Activated B cell treated with CpG ODN at 0.5 μM for 24 hours (primary cell): ENCODE results near the gene LRCH1. TPM values are rescaled to one million over a fixed set of nuclear protein-coding genes. Genes with fewer than 3 reads are reported as not detected.

Experiments
- ATAC-seq: fragments of 200-7000 bp; cut with Tn5 transposase; one replicate; pipeline ENCODE4 v1.10.0; 2021; ENCODE audit warnings: low read depth, mild to moderate bottlenecking, moderate library complexity
- CTCF ChIA-PET: fragments of 350-600 bp; sonication (Branson Sonifier 250); formaldehyde crosslinking; loops from one replicate; lab custom pipeline; 2021; ENCODE audit warnings: antibody characterized with exemption; lab: Charles Lee
- POLR2A ChIA-PET: fragments of 350-600 bp; sonication (Branson Sonifier 250); formaldehyde crosslinking; loops from one replicate; lab custom pipeline; 2021; ENCODE audit warnings: antibody characterized with exemption; lab: Charles Lee
- DNase-seq: peaks from one replicate; pipeline ENCODE4 v3.0.0; 2022
- H3K27ac Mint-ChIP-seq: one replicate; pipeline ENCODE4 v1.8.0; 2020; ENCODE audit warnings: mixed read lengths
- H3K27me3 Mint-ChIP-seq: one replicate; pipeline ENCODE4 v1.8.0; 2021; ENCODE audit warnings: mixed read lengths
- H3K36me3 Mint-ChIP-seq: one replicate; pipeline ENCODE4 v1.8.0; 2021; ENCODE audit warnings: low read depth, mixed read lengths
- H3K4me1 Mint-ChIP-seq: one replicate; pipeline ENCODE4 v1.8.0; 2021; ENCODE audit warnings: mixed read lengths
- H3K4me3 Mint-ChIP-seq: one replicate; pipeline ENCODE4 v1.8.0; 2020; ENCODE audit warnings: mild to moderate bottlenecking, mixed read lengths
- H3K9me3 Mint-ChIP-seq: one replicate; pipeline ENCODE4 v1.8.0; 2020; ENCODE audit warnings: mixed read lengths
- CTCF ChIP-seq: fragments of 200-600 bp; IDR thresholded peaks from one replicate; pipeline ENCODE4 v1.8.0; 2022; ENCODE audit warnings: antibody characterized with exemption, mild to moderate bottlenecking
- intact Hi-C: fragments of 100-400 bp; cut with micrococcal nuclease; formaldehyde crosslinking; loops from one replicate; pipeline ENCODE4 v1.15.1; 2024
- total RNA-seq: library from RNA; stranded (reverse); gene quantifications from 2 replicates; pipeline ENCODE4 v1.2.3, GENCODE V29; 2022

Gene LRCH1
- total RNA-seq, 1 donor from 2014 or later, result 46.3 TPM

GRCh38 chr13:46595136-46595884 lies 42.3 kb downstream of the LRCH1 start:
- ATAC-seq (peak; percentile 74), DNase-seq (no peak)
- peak overlapping the region; percentile 60 for H3K4me3 Mint-ChIP-seq
- H3K27me3 Mint-ChIP-seq, result no peaks in the 10 kb centered on the region
- ChIA-PET CTCF (interaction anchor here (0.9 to 4.4 kb wide), 5 partner anchors 9 to 43 kb away, joined by 3 to 23 read pairs (median 3); partner anchors contain the start of gene LRCH1), POLR2A (interaction anchor here (0.6 to 6.4 kb wide), 14 partner anchors 9 to 205 kb away, joined by 3 to 45 read pairs (median 4); partner anchors contain the start of gene LRCH1)
- intact Hi-C loops, result loop anchor here (1.0 to 5.0 kb wide), 6 partner anchors 10 to 413 kb away; partner anchors contain the start of genes LCP1 and LRCH1
- H3K36me3 Mint-ChIP-seq, result no peaks in the 10 kb centered on the region
- H3K9me3 Mint-ChIP-seq, result no peaks in the 10 kb centered on the region
- no peak for TF ChIP-seq CTCF
- H3K27ac Mint-ChIP-seq, result peak overlapping the region; percentile 86
- peaks cover 95% of the 10 kb centered on the region for H3K4me1 Mint-ChIP-seq

GRCh38 chr13:46595885-46596275 lies 42.9 kb downstream of the LRCH1 start:
- TF ChIP-seq CTCF, result no peak
- POLR2A ChIA-PET, result interaction anchor here (0.6 to 6.4 kb wide), 12 partner anchors 8 to 205 kb away, joined by 3 to 45 read pairs (median 6); partner anchors contain the start of gene LRCH1

GRCh38 chr13:46596466-46596865 lies 43.5 kb downstream of the LRCH1 start:
- DNase-seq, result no peak
- CTCF ChIA-PET, result interaction anchor here (1.0 to 4.4 kb wide), 4 partner anchors 8 to 44 kb away, joined by 3 to 23 read pairs (median 3); partner anchors contain the start of gene LRCH1
- no peak for ATAC-seq
- no peaks in the 10 kb centered on the region for H3K27me3 Mint-ChIP-seq
- TF ChIP-seq CTCF, result no peak
- H3K4me3 Mint-ChIP-seq, result peak overlapping the region; percentile 60
- peak overlapping the region; percentile 86 for H3K27ac Mint-ChIP-seq
- intact Hi-C loops, result loop anchor here (5.0 kb wide), 4 partner anchors 44 to 414 kb away; partner anchors contain the start of genes LCP1 and LRCH1
- no peaks in the 10 kb centered on the region for H3K9me3 Mint-ChIP-seq
- no peaks in the 10 kb centered on the region for H3K36me3 Mint-ChIP-seq
- peaks cover 96% of the 10 kb centered on the region for H3K4me1 Mint-ChIP-seq
- POLR2A ChIA-PET, result interaction anchor here (0.5 to 6.4 kb wide), 8 partner anchors 10 to 1906 kb away, joined by 3 to 45 read pairs (median 3); partner anchors contain the start of gene LRCH1

More at GRCh38 chr13:46595885-46596275, 42.9 kb downstream of the LRCH1 start:
- no peaks in the 10 kb centered on the region for H3K36me3 Mint-ChIP-seq
- no peak for ATAC-seq
- peaks cover 96% of the 10 kb centered on the region for H3K4me1 Mint-ChIP-seq
- no peaks in the 10 kb centered on the region for H3K9me3 Mint-ChIP-seq
- no peak for DNase-seq
- H3K27me3 Mint-ChIP-seq, result no peaks in the 10 kb centered on the region
- H3K4me3 Mint-ChIP-seq, result peak overlapping the region; percentile 60
- peak overlapping the region; percentile 86 for H3K27ac Mint-ChIP-seq
- intact Hi-C loops, result loop anchor here (1.0 to 5.0 kb wide), 6 partner anchors 11 to 414 kb away; partner anchors contain the start of genes LCP1 and LRCH1
- CTCF ChIA-PET, result interaction anchor here (0.9 to 4.4 kb wide), 5 partner anchors 10 to 44 kb away, joined by 3 to 23 read pairs (median 3); partner anchors contain the start of gene LRCH1

- Mint-ChIP-seq H3K27ac (peak overlapping the region; percentile 86), H3K9me3 (no peaks in the 10 kb centered on the region), H3K27me3 (no peaks in the 10 kb centered on the region), H3K4me3 (peak overlapping the region; percentile 73), H3K4me1 (peaks cover 96% of the 10 kb centered on the region), H3K36me3 (no peaks in the 10 kb centered on the region)
- peak; percentile 29 for ATAC-seq
- TF ChIP-seq CTCF, result no peak
- ChIA-PET CTCF (no interaction called here), POLR2A (no interaction called here)
- DNase-seq, result no peak
- intact Hi-C loops, result loop anchor here (1.0 to 5.0 kb wide), 5 partner anchors 10 to 416 kb away; partner anchors contain the start of genes LCP1 and LRCH1
Measured at GRCh38 chr13:46598140-46598819, 45.3 kb downstream of the LRCH1 start.
